GM23338 (cell line): ENCODE results near the gene SULT2A1. TPM values are rescaled to one million over a fixed set of nuclear protein-coding genes. Genes with fewer than 3 reads are reported as not detected.

Experiments
- ATAC-seq: fragments of 200-7000 bp; cut with Tn5 transposase; 3 replicates; pipeline ENCODE4 v1.9.1; 2020
- DNase-seq: peaks from one replicate; pipeline ENCODE4 v3.0.0-alpha.2; 2015; ENCODE audit warnings: low spot score
- H2AFZ ChIP-seq: fragments of 200-600 bp; sonication (generic); 2 replicates; pipeline ENCODE4 v1.8.0; 2016; ENCODE audit warnings: antibody characterized with exemption, mild to moderate bottlenecking, moderate library complexity
- H3F3A ChIP-seq: fragments of 200-600 bp; sonication (generic); replicated peaks from 2 replicates; pipeline ENCODE4 v1.8.0; 2017; ENCODE audit warnings: antibody characterized with exemption, mixed run types, low read depth
- H3K27ac ChIP-seq: fragments of 200-600 bp; sonication (generic); 2 replicates; pipeline ENCODE4 v1.6.1; 2016; ENCODE audit warnings: low read depth
- H3K27me3 ChIP-seq: fragments of 200-600 bp; sonication (generic); 2 replicates; pipeline ENCODE4 v1.8.0; 2016; ENCODE audit warnings: mild to moderate bottlenecking, mixed run types, moderate library complexity; ENCODE audit not compliant: insufficient read depth
- H3K36me3 ChIP-seq: fragments of 200-600 bp; sonication (generic); 2 replicates; pipeline ENCODE4 v1.8.0; 2016; ENCODE audit warnings: mild to moderate bottlenecking; ENCODE audit not compliant: insufficient read depth
- H3K4me1 ChIP-seq: fragments of 200-600 bp; sonication (generic); 2 replicates; pipeline ENCODE4 v1.8.0; 2016; ENCODE audit warnings: mild to moderate bottlenecking, moderate library complexity; ENCODE audit not compliant: insufficient read depth
- H3K4me2 ChIP-seq: fragments of 200-600 bp; sonication (generic); 2 replicates; pipeline ENCODE4 v1.7.1; 2017; ENCODE audit warnings: mixed run types
- H3K4me3 ChIP-seq: fragments of 200-600 bp; sonication (generic); 2 replicates; pipeline ENCODE4 v1.6.1; 2016; ENCODE audit warnings: mixed run types
- H3K79me2 ChIP-seq: fragments of 200-600 bp; sonication (generic); replicated peaks from 2 replicates; pipeline ENCODE4 v1.8.0; 2017; ENCODE audit warnings: mild to moderate bottlenecking; ENCODE audit not compliant: insufficient read depth
- H3K9me2 ChIP-seq: fragments of 200-600 bp; sonication (generic); 2 replicates; pipeline ENCODE4 v1.8.0; 2017; ENCODE audit not compliant: insufficient read depth
- H4K20me1 ChIP-seq: fragments of 200-600 bp; sonication (generic); replicated peaks from 2 replicates; pipeline ENCODE4 v1.8.0; 2017; ENCODE audit warnings: mild to moderate bottlenecking; ENCODE audit not compliant: insufficient read depth
- H3K27ac Mint-ChIP-seq: 2 replicates; pipeline ENCODE4 v1.8.0; 2020; ENCODE audit warnings: inconsistent platforms, mild to moderate bottlenecking, moderate library complexity, mixed read lengths
- H3K27me3 Mint-ChIP-seq: 3 replicates; pipeline ENCODE4 v1.8.0; 2022; ENCODE audit warnings: low read depth, mild to moderate bottlenecking, moderate library complexity, mixed read lengths, inconsistent platforms; ENCODE audit not compliant: insufficient read depth, poor library complexity
- H3K36me3 Mint-ChIP-seq: 3 replicates; pipeline ENCODE4 v1.8.0; 2021; ENCODE audit warnings: low read depth, mild to moderate bottlenecking, inconsistent platforms, moderate library complexity, mixed read lengths
- H3K4me1 Mint-ChIP-seq: 3 replicates; pipeline ENCODE4 v1.8.0; 2020; ENCODE audit warnings: mild to moderate bottlenecking, inconsistent platforms, mixed read lengths
- H3K4me3 Mint-ChIP-seq: 3 replicates; pipeline ENCODE4 v1.8.0; 2021; ENCODE audit warnings: moderate library complexity, mild to moderate bottlenecking, inconsistent platforms, mixed read lengths
- H3K9me3 Mint-ChIP-seq: 3 replicates; pipeline ENCODE4 v1.8.0; 2020; ENCODE audit warnings: moderate library complexity, mild to moderate bottlenecking, inconsistent platforms, mixed read lengths
- CREB1 ChIP-seq: fragments of 250-450 bp; sonication (Bioruptor Pico); IDR thresholded peaks from 2 replicates; pipeline ENCODE4 v1.5.0; 2020; ENCODE audit warnings: low read depth, mild to moderate bottlenecking, moderate library complexity
- CTCF ChIP-seq, 2 experiments: fragments of 200-600 bp in 1 of 2; sonication (generic) in 1 of 2; conservative IDR thresholded peaks; 2 replicates each; pipeline versions ENCODE4 v1.5.1 to v1.6.1; 2016 to 2017; ENCODE audit warnings: antibody characterized with exemption in 2 of 2, low read depth in 2 of 2, mild to moderate bottlenecking in 2 of 2, moderate library complexity in 1 of 2
- ETS1 ChIP-seq: IDR thresholded peaks from 2 replicates; pipeline ENCODE4 v1.6.1; 2016; ENCODE audit warnings: antibody characterized with exemption
- EZH2 ChIP-seq: fragments of 200-600 bp; sonication (generic); IDR thresholded peaks from one replicate; pipeline ENCODE4 v1.8.0; 2017; ENCODE audit warnings: antibody characterized with exemption, mild to moderate bottlenecking, low read depth; ENCODE audit not compliant: unreplicated experiment
- EZH2phosphoT487 ChIP-seq: fragments of 200-600 bp; sonication (generic); IDR thresholded peaks from one replicate; pipeline ENCODE4 v1.8.1; 2018; ENCODE audit warnings: antibody characterized with exemption; ENCODE audit not compliant: unreplicated experiment
- JUNB ChIP-seq: IDR thresholded peaks from one replicate; pipeline ENCODE4 v1.6.1; 2016; ENCODE audit warnings: antibody characterized with exemption; ENCODE audit not compliant: unreplicated experiment
- NANOG ChIP-seq: IDR thresholded peaks from 2 replicates; pipeline ENCODE4 v1.6.1; 2016; ENCODE audit warnings: antibody characterized with exemption, borderline replicate concordance
- STAT1 ChIP-seq: IDR thresholded peaks from one replicate; pipeline ENCODE4 v1.6.1; 2016; ENCODE audit warnings: antibody characterized with exemption; ENCODE audit not compliant: unreplicated experiment
- ZNF114 ChIP-seq: fragments of 250-450 bp; sonication (Bioruptor Pico); IDR thresholded peaks from 2 replicates; pipeline ENCODE4 v1.5.0; 2020; ENCODE audit warnings: mild to moderate bottlenecking, moderate library complexity
- ZNF331 ChIP-seq: fragments of 250-450 bp; sonication (Bioruptor Pico); IDR thresholded peaks from 2 replicates; pipeline ENCODE4 v1.5.0; 2020; ENCODE audit warnings: low read depth, mild to moderate bottlenecking, moderate library complexity
- ZNF462 ChIP-seq: fragments of 250-450 bp; sonication (Bioruptor Pico); IDR thresholded peaks from 2 replicates; pipeline ENCODE4 v1.5.0; 2020; ENCODE audit warnings: mild to moderate bottlenecking, moderate library complexity
- polyA plus RNA-seq: library from polyadenylated mRNA; unstranded; fragments of >200 nt; fragmentation: Nextera tagmentation; extraction: Ambion mirVana; gene quantifications from 2 replicates; pipeline ENCODE4 v1.2.1, GENCODE V29; 2016
- total RNA-seq: library from RNA; depleted of rRNA; stranded (reverse); fragments of >200 nt; shearing (Covaris generic); gene quantifications from 2 replicates; pipeline ENCODE4 v1.2.3, GENCODE V29; 2014

SULT2A1 gene
- total and polyA plus RNA-seq, 2 experiments from 2014 or later = not detected

- TF ChIP-seq EZH2 = no peak
- TF ChIP-seq ETS1 = no peak
- no peak for TF ChIP-seq NANOG
Measured at GRCh38 chr19:47895165-47895782, 9.2 kb upstream of the SULT2A1 start (continued).

GRCh38 chr19:47891923-47892666, 6.0 kb upstream of the SULT2A1 start:
- no peaks in the 10 kb centered on the region for H3K4me1 ChIP-seq
- H3K27ac ChIP-seq = no peak overlapping the region
- no peak overlapping the region for H3K4me3 ChIP-seq
- H3K27me3 Mint-ChIP-seq = peaks cover under 1% of the 10 kb centered on the region
- H3K27ac Mint-ChIP-seq = no peak overlapping the region
- H3F3A ChIP-seq = no peaks in the 10 kb centered on the region
- H3K79me2 ChIP-seq = no peaks in the 10 kb centered on the region
- H3K4me3 Mint-ChIP-seq = no peak overlapping the region
- DNase-seq = peak; percentile 15
- no peak for ATAC-seq
- H4K20me1 ChIP-seq = no peaks in the 10 kb centered on the region
- no peak overlapping the region for H3K4me2 ChIP-seq
- H2AFZ ChIP-seq = no peak overlapping the region
- H3K27me3 ChIP-seq = no peaks in the 10 kb centered on the region
- peaks cover 26% of the 10 kb centered on the region for H3K9me3 Mint-ChIP-seq
- H3K9me2 ChIP-seq = no peaks in the 10 kb centered on the region
- no peaks in the 10 kb centered on the region for H3K4me1 Mint-ChIP-seq
- H3K36me3 Mint-ChIP-seq = peaks cover 16% of the 10 kb centered on the region
- no peaks in the 10 kb centered on the region for H3K36me3 ChIP-seq
- no peak for TF ChIP-seq JUNB
- no peak for TF ChIP-seq EZH2
- no peak for TF ChIP-seq CREB1 (CRISPR knock-in tag)
- no peak for TF ChIP-seq EZH2phosphoT487
- no peak for TF ChIP-seq ZNF462 (CRISPR knock-in tag)
- TF ChIP-seq NANOG = no peak
- no peak for TF ChIP-seq STAT1
- no peak for TF ChIP-seq ZNF331 (CRISPR knock-in tag)
- TF ChIP-seq ETS1 = no peak
- no peak for TF ChIP-seq CTCF (conservative IDR thresholded peaks at IDR 0.05; ENCODE audit: low read depth in 2 of 2)
- no peak for TF ChIP-seq ZNF114 (CRISPR knock-in tag)
